ENCODE measurements around the gene TMEM52. TPM values are rescaled to one million over a fixed set of nuclear protein-coding genes. Genes with fewer than 3 reads are reported as not detected.
A peak's percentile ranks its signal among the peaks of the same experiment; 100 is the strongest.

TMEM52 gene
- total and polyA plus RNA-seq, 2 of the 13 experiments (the other 11 are each of a cell fraction or from before 2014, with no cell fraction given), result 13.2 to 18.7 TPM

- no peak for TF ChIP-seq SALL2 (CRISPR knock-in tag; IDR thresholded peaks at IDR 0.05)
- TF ChIP-seq SMYD3 (CRISPR knock-in tag; IDR thresholded peaks at IDR 0.05), result no peak
- no peak for TF ChIP-seq ARNT (IDR thresholded peaks at IDR 0.05)
- TF ChIP-seq NFE2L1 (CRISPR knock-in tag; IDR thresholded peaks at IDR 0.05; ENCODE audit: borderline replicate concordance), result no peak
- peak; percentile 70; the same call in 1 of the 2 replicates for TF ChIP-seq ZBTB7B (CRISPR knock-in tag; IDR thresholded peaks at IDR 0.05)
- TF ChIP-seq WIZ (CRISPR knock-in tag; IDR thresholded peaks at IDR 0.05), result no peak
- TF ChIP-seq ISL2 (CRISPR knock-in tag; IDR thresholded peaks at IDR 0.05), result no peak
- TF ChIP-seq MAX (IDR thresholded peaks at IDR 0.05), result peak; percentile 77
- TF ChIP-seq, protein P1, sequence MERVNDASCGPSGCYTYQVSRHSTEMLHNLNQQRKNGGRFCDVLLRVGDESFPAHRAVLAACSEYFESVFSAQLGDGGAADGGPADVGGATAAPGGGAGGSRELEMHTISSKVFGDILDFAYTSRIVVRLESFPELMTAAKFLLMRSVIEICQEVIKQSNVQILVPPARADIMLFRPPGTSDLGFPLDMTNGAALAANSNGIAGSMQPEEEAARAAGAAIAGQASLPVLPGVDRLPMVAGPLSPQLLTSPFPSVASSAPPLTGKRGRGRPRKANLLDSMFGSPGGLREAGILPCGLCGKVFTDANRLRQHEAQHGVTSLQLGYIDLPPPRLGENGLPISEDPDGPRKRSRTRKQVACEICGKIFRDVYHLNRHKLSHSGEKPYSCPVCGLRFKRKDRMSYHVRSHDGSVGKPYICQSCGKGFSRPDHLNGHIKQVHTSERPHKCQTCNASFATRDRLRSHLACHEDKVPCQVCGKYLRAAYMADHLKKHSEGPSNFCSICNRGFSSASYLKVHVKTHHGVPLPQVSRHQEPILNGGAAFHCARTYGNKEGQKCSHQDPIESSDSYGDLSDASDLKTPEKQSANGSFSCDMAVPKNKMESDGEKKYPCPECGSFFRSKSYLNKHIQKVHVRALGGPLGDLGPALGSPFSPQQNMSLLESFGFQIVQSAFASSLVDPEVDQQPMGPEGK (CRISPR knock-in tag; IDR thresholded peaks at IDR 0.05), result peak; percentile 36; the same call in 1 of the 2 replicates
- peak; percentile 88; the same call in 1 of the 2 replicates for TF ChIP-seq MIER3 (CRISPR knock-in tag; IDR thresholded peaks at IDR 0.05; ENCODE audit: borderline replicate concordance)
- TF ChIP-seq, protein P2, sequence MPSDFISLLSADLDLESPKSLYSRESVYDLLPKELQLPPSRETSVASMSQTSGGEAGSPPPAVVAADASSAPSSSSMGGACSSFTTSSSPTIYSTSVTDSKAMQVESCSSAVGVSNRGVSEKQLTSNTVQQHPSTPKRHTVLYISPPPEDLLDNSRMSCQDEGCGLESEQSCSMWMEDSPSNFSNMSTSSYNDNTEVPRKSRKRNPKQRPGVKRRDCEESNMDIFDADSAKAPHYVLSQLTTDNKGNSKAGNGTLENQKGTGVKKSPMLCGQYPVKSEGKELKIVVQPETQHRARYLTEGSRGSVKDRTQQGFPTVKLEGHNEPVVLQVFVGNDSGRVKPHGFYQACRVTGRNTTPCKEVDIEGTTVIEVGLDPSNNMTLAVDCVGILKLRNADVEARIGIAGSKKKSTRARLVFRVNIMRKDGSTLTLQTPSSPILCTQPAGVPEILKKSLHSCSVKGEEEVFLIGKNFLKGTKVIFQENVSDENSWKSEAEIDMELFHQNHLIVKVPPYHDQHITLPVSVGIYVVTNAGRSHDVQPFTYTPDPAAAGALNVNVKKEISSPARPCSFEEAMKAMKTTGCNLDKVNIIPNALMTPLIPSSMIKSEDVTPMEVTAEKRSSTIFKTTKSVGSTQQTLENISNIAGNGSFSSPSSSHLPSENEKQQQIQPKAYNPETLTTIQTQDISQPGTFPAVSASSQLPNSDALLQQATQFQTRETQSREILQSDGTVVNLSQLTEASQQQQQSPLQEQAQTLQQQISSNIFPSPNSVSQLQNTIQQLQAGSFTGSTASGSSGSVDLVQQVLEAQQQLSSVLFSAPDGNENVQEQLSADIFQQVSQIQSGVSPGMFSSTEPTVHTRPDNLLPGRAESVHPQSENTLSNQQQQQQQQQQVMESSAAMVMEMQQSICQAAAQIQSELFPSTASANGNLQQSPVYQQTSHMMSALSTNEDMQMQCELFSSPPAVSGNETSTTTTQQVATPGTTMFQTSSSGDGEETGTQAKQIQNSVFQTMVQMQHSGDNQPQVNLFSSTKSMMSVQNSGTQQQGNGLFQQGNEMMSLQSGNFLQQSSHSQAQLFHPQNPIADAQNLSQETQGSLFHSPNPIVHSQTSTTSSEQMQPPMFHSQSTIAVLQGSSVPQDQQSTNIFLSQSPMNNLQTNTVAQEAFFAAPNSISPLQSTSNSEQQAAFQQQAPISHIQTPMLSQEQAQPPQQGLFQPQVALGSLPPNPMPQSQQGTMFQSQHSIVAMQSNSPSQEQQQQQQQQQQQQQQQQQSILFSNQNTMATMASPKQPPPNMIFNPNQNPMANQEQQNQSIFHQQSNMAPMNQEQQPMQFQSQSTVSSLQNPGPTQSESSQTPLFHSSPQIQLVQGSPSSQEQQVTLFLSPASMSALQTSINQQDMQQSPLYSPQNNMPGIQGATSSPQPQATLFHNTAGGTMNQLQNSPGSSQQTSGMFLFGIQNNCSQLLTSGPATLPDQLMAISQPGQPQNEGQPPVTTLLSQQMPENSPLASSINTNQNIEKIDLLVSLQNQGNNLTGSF (CRISPR knock-in tag; IDR thresholded peaks at IDR 0.05), result no peak
- no peak for TF ChIP-seq SATB2 (CRISPR knock-in tag; IDR thresholded peaks at IDR 0.05)
- no peak for TF ChIP-seq TRIM24 (CRISPR knock-in tag; IDR thresholded peaks at IDR 0.05)
- TF ChIP-seq, protein P3, sequence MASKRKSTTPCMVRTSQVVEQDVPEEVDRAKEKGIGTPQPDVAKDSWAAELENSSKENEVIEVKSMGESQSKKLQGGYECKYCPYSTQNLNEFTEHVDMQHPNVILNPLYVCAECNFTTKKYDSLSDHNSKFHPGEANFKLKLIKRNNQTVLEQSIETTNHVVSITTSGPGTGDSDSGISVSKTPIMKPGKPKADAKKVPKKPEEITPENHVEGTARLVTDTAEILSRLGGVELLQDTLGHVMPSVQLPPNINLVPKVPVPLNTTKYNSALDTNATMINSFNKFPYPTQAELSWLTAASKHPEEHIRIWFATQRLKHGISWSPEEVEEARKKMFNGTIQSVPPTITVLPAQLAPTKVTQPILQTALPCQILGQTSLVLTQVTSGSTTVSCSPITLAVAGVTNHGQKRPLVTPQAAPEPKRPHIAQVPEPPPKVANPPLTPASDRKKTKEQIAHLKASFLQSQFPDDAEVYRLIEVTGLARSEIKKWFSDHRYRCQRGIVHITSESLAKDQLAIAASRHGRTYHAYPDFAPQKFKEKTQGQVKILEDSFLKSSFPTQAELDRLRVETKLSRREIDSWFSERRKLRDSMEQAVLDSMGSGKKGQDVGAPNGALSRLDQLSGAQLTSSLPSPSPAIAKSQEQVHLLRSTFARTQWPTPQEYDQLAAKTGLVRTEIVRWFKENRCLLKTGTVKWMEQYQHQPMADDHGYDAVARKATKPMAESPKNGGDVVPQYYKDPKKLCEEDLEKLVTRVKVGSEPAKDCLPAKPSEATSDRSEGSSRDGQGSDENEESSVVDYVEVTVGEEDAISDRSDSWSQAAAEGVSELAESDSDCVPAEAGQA (IDR thresholded peaks at IDR 0.05; ENCODE audit: low read depth), result no peak
- TF ChIP-seq, protein P3 (CRISPR knock-in tag; IDR thresholded peaks at IDR 0.05; ENCODE audit: borderline replicate concordance), result no peak
- 0 out of 2 replicates have a peak, but pooled peaks have one; percentile 26 for TF ChIP-seq ZNF567 (CRISPR knock-in tag; IDR thresholded peaks at IDR 0.05; ENCODE audit: borderline replicate concordance)
These were observed 12.6 kb downstream of the TMEM52 start (continued) for GRCh38 chr1:1906185-1907097.
